Panc1 (cell line): ENCODE results near the gene ATM. TPM values are rescaled to one million over a fixed set of nuclear protein-coding genes. Genes with fewer than 3 reads are reported as not detected.

ENCODE experiments used
- ATAC-seq: fragments of 200-7000 bp; cut with Tn5 transposase; 2 replicates; pipeline ENCODE4 v1.9.1; 2020; ENCODE audit warnings: mild to moderate bottlenecking, moderate library complexity
- BruUV-seq: library from RNA; stranded (reverse); fragments of 400-500 nt; replicated peaks from 2 replicates; lab custom pipeline; 2021; lab: Mats Ljungman, UMichigan
- CTCF ChIA-PET: fragments of 300-600 bp; sonication (Branson Sonifier 250); formaldehyde crosslinking; loops from one replicate; lab custom pipeline; 2022; ENCODE audit warnings: antibody characterized with exemption; lab: Charles Lee
- POLR2A ChIA-PET: fragments of 300-600 bp; sonication (Branson Sonifier 250); formaldehyde crosslinking; loops from one replicate; lab custom pipeline; 2022; ENCODE audit warnings: antibody characterized with exemption; lab: Charles Lee
- DNase-seq: peaks from one replicate; pipeline ENCODE4 v3.0.0-alpha.2; 2010; ENCODE audit warnings: low read depth, low spot score
- H3K27ac ChIP-seq: 2 replicates; pipeline ENCODE4 v1.5.1; 2011; ENCODE audit warnings: mild to moderate bottlenecking, low read length, inconsistent platforms
- H3K27me3 ChIP-seq: fragments of 200-500 bp; sonication (Bioruptor generic); 2 replicates; pipeline ENCODE4 v1.6.0; 2014; ENCODE audit warnings: low read length, inconsistent platforms; ENCODE audit not compliant: control insufficient read depth, insufficient read depth
- H3K36me3 ChIP-seq: fragments of 200-500 bp; sonication (Bioruptor generic); 2 replicates; pipeline ENCODE4 v1.5.1; 2014; ENCODE audit warnings: inconsistent platforms, mild to moderate bottlenecking, low read length, moderate library complexity; ENCODE audit not compliant: control insufficient read depth, insufficient read depth
- H3K4me1 ChIP-seq: 2 replicates; pipeline ENCODE4 v1.5.1; 2011; ENCODE audit warnings: inconsistent platforms, mild to moderate bottlenecking, low read length, moderate library complexity; ENCODE audit not compliant: control insufficient read depth, insufficient read depth
- H3K4me3 ChIP-seq, 2 experiments: 2 replicates each; pipeline ENCODE4 v1.5.1; 2011 to 2012; ENCODE audit warnings: low read depth in 2 of 2, low read length in 2 of 2, mild to moderate bottlenecking in 2 of 2, inconsistent platforms in 1 of 2, moderate library complexity in 1 of 2
- H3K9me3 ChIP-seq: fragments of 200-500 bp; sonication (Bioruptor generic); 2 replicates; pipeline ENCODE4 v1.5.1; 2014; ENCODE audit warnings: low read depth, mild to moderate bottlenecking, inconsistent platforms, low read length, moderate library complexity; ENCODE audit not compliant: control insufficient read depth, insufficient read depth
- POLR2AphosphoS5 ChIP-seq: IDR thresholded peaks from 2 replicates; pipeline ENCODE4 v1.6.1; 2012; ENCODE audit warnings: mild to moderate bottlenecking, low read depth, low read length, moderate library complexity
- REST ChIP-seq, 2 experiments: IDR thresholded peaks; 2 replicates each; pipeline ENCODE4 v1.6.1; 2011 to 2012; ENCODE audit warnings: low read depth in 2 of 2, control low read depth in 1 of 2, low read length in 1 of 2, mild to moderate bottlenecking in 1 of 2, moderate library complexity in 1 of 2; ENCODE audit not compliant: insufficient read depth in 1 of 2
- SIN3A ChIP-seq: IDR thresholded peaks from 2 replicates; pipeline ENCODE4 v1.6.1; 2012; ENCODE audit warnings: low read depth, mild to moderate bottlenecking, low read length, moderate library complexity, borderline replicate concordance; ENCODE audit not compliant: insufficient read depth
- TCF7L2 ChIP-seq: IDR thresholded peaks from 2 replicates; pipeline ENCODE4 v1.6.1; 2011; ENCODE audit warnings: mild to moderate bottlenecking, low read depth, low read length, inconsistent platforms
- in situ Hi-C: cut with HindIII; loops from 2 replicates; pipeline ENCODE4 v1.10.0; 2016; ENCODE audit warnings: low sequenced_read_pairs, low pct_unique_long_range_greater_than_20kb
- intact Hi-C: fragments of 100-400 bp; cut with micrococcal nuclease; formaldehyde crosslinking; loops from one replicate; pipeline ENCODE4 v1.10.0; 2022; ENCODE audit not compliant: unreplicated experiment
- total RNA-seq: library from RNA; stranded (reverse); gene quantifications from one replicate; pipeline ENCODE4 v1.2.1, GENCODE V29; 2021; ENCODE audit not compliant: unreplicated experiment
- TF ChIP-seq, protein P1 (sequence below): fragments of 450-650 bp; IDR thresholded peaks from 2 replicates; pipeline ENCODE4 v1.5.1; 2017; ENCODE audit warnings: mild to moderate bottlenecking

ATM gene
- total RNA-seq, 1 experiment from 2014 or later: 95.6 TPM

DNA sequence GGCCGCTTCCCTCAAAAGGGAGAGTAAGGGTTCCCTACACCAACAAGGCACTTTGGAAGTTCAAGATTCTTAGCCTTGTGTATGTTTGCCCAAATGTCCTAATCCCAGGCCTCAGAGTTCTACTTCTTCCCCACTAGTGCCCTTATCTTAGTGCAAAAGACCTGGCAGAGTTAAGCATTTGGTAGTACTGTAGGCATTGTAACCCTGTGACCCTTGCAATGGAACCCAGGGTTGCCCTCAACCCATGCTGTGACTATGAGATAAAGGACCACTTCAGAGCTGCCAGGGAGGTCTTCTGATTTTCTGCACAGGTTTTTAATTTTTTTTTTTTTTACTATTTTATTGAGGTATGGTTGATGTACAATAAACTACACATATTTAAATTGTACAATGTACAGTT lies 179.4 kb downstream of the ATM start:
- intact Hi-C loops (no loop called here), in situ Hi-C loops (no loop called here)
- no peak for DNase-seq
- Histone ChIP-seq H3K4me1 (no peaks in the 10 kb centered on the region), H3K27me3 (no peaks in the 10 kb centered on the region; the same call in 1 of the 2 replicates), H3K36me3 (no peaks in the 10 kb centered on the region), H3K27ac (no peak overlapping the region), H3K4me3 (no peak overlapping the region), H3K9me3 (no peaks in the 10 kb centered on the region)
- TF ChIP-seq SIN3A: no peak
- TF ChIP-seq, protein P1, sequence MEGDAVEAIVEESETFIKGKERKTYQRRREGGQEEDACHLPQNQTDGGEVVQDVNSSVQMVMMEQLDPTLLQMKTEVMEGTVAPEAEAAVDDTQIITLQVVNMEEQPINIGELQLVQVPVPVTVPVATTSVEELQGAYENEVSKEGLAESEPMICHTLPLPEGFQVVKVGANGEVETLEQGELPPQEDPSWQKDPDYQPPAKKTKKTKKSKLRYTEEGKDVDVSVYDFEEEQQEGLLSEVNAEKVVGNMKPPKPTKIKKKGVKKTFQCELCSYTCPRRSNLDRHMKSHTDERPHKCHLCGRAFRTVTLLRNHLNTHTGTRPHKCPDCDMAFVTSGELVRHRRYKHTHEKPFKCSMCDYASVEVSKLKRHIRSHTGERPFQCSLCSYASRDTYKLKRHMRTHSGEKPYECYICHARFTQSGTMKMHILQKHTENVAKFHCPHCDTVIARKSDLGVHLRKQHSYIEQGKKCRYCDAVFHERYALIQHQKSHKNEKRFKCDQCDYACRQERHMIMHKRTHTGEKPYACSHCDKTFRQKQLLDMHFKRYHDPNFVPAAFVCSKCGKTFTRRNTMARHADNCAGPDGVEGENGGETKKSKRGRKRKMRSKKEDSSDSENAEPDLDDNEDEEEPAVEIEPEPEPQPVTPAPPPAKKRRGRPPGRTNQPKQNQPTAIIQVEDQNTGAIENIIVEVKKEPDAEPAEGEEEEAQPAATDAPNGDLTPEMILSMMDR: no peak
- no peak for TF ChIP-seq POLR2AphosphoS5
- TF ChIP-seq REST (IDR thresholded peaks at IDR 0.05; ENCODE audit: insufficient read depth in 1 of 2, low read depth in 2 of 2, low read length in 1 of 2): no peak
- TF ChIP-seq TCF7L2: no peak
- no peak for ATAC-seq
- ChIA-PET POLR2A (no interaction called here), CTCF (no interaction called here)
- BruUV-seq: no TSS peak

DNA sequence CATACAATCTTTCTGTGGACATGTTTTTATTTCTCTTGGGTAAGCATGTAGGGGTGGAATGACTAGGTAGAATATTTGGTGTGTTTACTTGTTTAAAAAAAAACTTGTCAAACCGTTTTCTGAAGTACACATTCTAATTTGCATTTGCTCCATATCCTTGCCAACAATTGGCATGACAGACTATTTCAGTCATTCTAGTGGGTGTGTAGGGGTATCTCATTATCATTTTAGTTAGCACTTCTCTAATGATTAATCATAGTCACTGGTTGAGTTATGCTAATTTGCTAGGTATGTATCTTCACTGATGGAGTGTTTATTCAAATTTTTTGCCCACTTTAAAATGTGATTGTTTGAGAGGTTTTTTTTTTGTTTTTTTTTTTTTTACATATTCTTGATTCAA lies 180.2 kb downstream of the ATM start:
- Histone ChIP-seq H3K4me3 (no peak overlapping the region), H3K4me1 (no peaks in the 10 kb centered on the region), H3K9me3 (no peaks in the 10 kb centered on the region), H3K27me3 (no peaks in the 10 kb centered on the region; the same call in 1 of the 2 replicates), H3K27ac (no peak overlapping the region), H3K36me3 (no peaks in the 10 kb centered on the region)
- no peak for DNase-seq
- TF ChIP-seq POLR2AphosphoS5: no peak
- TF ChIP-seq, protein P1: no peak
- no peak for TF ChIP-seq TCF7L2
- TF ChIP-seq SIN3A: no peak
- no peak for TF ChIP-seq REST (IDR thresholded peaks at IDR 0.05; ENCODE audit: insufficient read depth in 1 of 2, low read depth in 2 of 2, low read length in 1 of 2)
- ChIA-PET CTCF (no interaction called here), POLR2A (no interaction called here)
- in situ Hi-C loops (no loop called here), intact Hi-C loops (no loop called here)
- no peak for ATAC-seq
- no TSS peak for BruUV-seq
